BLaER1 treated with 17β-estradiol and CSF1 and Interleukin-3, amounts not matched to agents 10 nM and 100 nM (cell line): ENCODE results near the gene CD72.

Experiments used
- H3K27ac ChIP-seq, 11 experiments: shearing (Covaris generic); formaldehyde crosslinking; 2 replicates each; pipeline ENCODE4 v1.8.1; 2022
- H3K27me3 ChIP-seq, 11 experiments: shearing (Covaris generic); formaldehyde crosslinking; 2 replicates each; pipeline ENCODE4 v1.8.1; 2022
- H3K36me3 ChIP-seq, 11 experiments: shearing (Covaris generic); formaldehyde crosslinking; 2 replicates each; pipeline ENCODE4 v1.8.1; 2022
- H3K4me1 ChIP-seq, 10 experiments: shearing (Covaris generic); formaldehyde crosslinking; 2 replicates each; pipeline ENCODE4 v1.8.1; 2022
- H3K4me2 ChIP-seq, 11 experiments: shearing (Covaris generic); formaldehyde crosslinking; 2 replicates each; pipeline ENCODE4 v1.8.1; 2022
- H3K4me3 ChIP-seq, 10 experiments: shearing (Covaris generic); formaldehyde crosslinking; 2 replicates each; pipeline ENCODE4 v1.8.1; 2022
- H3K9ac ChIP-seq, 11 experiments: shearing (Covaris generic); formaldehyde crosslinking; 2 replicates each; pipeline ENCODE4 v1.8.1; 2022
- H3K9me3 ChIP-seq, 11 experiments: shearing (Covaris generic); formaldehyde crosslinking; replicated peaks in 1 of 11; 2 replicates each; pipeline ENCODE4 v1.8.1; 2022
- H4K20me1 ChIP-seq, 11 experiments: shearing (Covaris generic); formaldehyde crosslinking; 2 replicates each; pipeline ENCODE4 v1.8.1; 2022
- Cebpa-rat ChIP-seq, 11 experiments: shearing (Covaris generic); IDR thresholded peaks; 2 replicates each; pipeline ENCODE4 v1.8.1; 2022

CD72 gene

GRCh38 chr9:35579130-35579529, 39.1 kb downstream of the CD72 start:
- TF ChIP-seq Cebpa-rat (IDR thresholded peaks at IDR 0.05) = no peak
- Histone ChIP-seq H3K9me3 (peaks cover 31 to 57% (median 38%) of the 10 kb centered on the region in 11 experiments), H3K4me3 (no peak overlapping the region), H3K9ac (no peak overlapping the region), H3K27me3 (no peaks in the 10 kb centered on the region), H4K20me1 (no peaks in the 10 kb centered on the region), H3K36me3 (peaks cover 0 to 24% (median 12%) of the 10 kb centered on the region in 11 experiments; a peak in 10 of 22 replicates), H3K4me2 (no peak overlapping the region), H3K4me1 (no peaks in the 10 kb centered on the region), H3K27ac (peak overlapping the region in 1 of 11 experiments; percentile 47; a peak in 3 of 22 replicates)

GRCh38 chr9:35577486-35577885, 40.7 kb downstream of the CD72 start:
- Histone ChIP-seq H3K4me2 (no peak overlapping the region), H3K9me3 (peaks cover 31 to 54% (median 36%) of the 10 kb centered on the region in 11 experiments), H3K4me3 (no peak overlapping the region), H4K20me1 (no peaks in the 10 kb centered on the region), H3K27ac (no peak overlapping the region), H3K36me3 (peaks cover 0 to 24% (median 12%) of the 10 kb centered on the region in 11 experiments; a peak in 10 of 22 replicates), H3K4me1 (no peaks in the 10 kb centered on the region), H3K9ac (no peak overlapping the region), H3K27me3 (no peaks in the 10 kb centered on the region)
- no peak for TF ChIP-seq Cebpa-rat (IDR thresholded peaks at IDR 0.05)

GRCh38 chr9:35575478-35575877, 42.7 kb downstream of the CD72 start:
- H3K4me2 ChIP-seq = no peak overlapping the region
- H3K36me3 ChIP-seq = peaks cover 0 to 11% (median 5%) of the 10 kb centered on the region in 11 experiments; a peak in 8 of 22 replicates
- H3K9me3 ChIP-seq = peaks cover 13 to 34% (median 16%) of the 10 kb centered on the region in 11 experiments
- H3K27me3 ChIP-seq = no peaks in the 10 kb centered on the region
- H4K20me1 ChIP-seq = no peaks in the 10 kb centered on the region
- no peak overlapping the region for H3K27ac ChIP-seq
- no peak overlapping the region for H3K9ac ChIP-seq
- H3K4me3 ChIP-seq = no peak overlapping the region
- TF ChIP-seq Cebpa-rat (IDR thresholded peaks at IDR 0.05) = no peak
- H3K4me1 ChIP-seq = peaks cover 5 to 8% (median 7%) of the 10 kb centered on the region in 10 experiments

GRCh38 chr9:35574578-35575122, 43.6 kb downstream of the CD72 start:
- H3K4me3 ChIP-seq = no peak overlapping the region

GRCh38 chr9:35570709-35571504, 47.3 kb downstream of the CD72 start:
- TF ChIP-seq Cebpa-rat (IDR thresholded peaks at IDR 0.05) = 0 out of 22 replicates have a peak, but pooled peaks of 2 of the 11 experiments have one; percentile 0 to 15
- H4K20me1 ChIP-seq = no peaks in the 10 kb centered on the region
- H3K27me3 ChIP-seq = no peaks in the 10 kb centered on the region
- peak overlapping the region in 6 of 11 experiments; percentile 32 to 71 (median 63); a peak in 11 of 22 replicates for H3K27ac ChIP-seq
- H3K4me3 ChIP-seq = no peak overlapping the region; a peak in 1 of 20 replicates
- H3K4me2 ChIP-seq = peak overlapping the region; percentile 27 to 81 (median 63); a peak in 21 of 22 replicates
- no peaks in the 10 kb centered on the region for H3K36me3 ChIP-seq
- H3K4me1 ChIP-seq = peaks cover 15 to 24% (median 21%) of the 10 kb centered on the region in 10 experiments
- H3K9me3 ChIP-seq = no peaks in the 10 kb centered on the region
- H3K9ac ChIP-seq = no peak overlapping the region

More at GRCh38 chr9:35574578-35575122, 43.6 kb downstream of the CD72 start:
- Histone ChIP-seq H4K20me1 (no peaks in the 10 kb centered on the region), H3K27me3 (no peaks in the 10 kb centered on the region), H3K4me2 (no peak overlapping the region), H3K9ac (no peak overlapping the region), H3K4me1 (peaks cover 13 to 17% (median 15%) of the 10 kb centered on the region in 10 experiments), H3K9me3 (peaks cover 4 to 26% (median 7%) of the 10 kb centered on the region in 11 experiments; a peak in 21 of 22 replicates), H3K36me3 (peaks cover 0 to 3% (median 0%) of the 10 kb centered on the region in 11 experiments; a peak in 2 of 22 replicates), H3K27ac (no peak overlapping the region)
- TF ChIP-seq Cebpa-rat (IDR thresholded peaks at IDR 0.05) = no peak

- TF ChIP-seq Cebpa-rat (IDR thresholded peaks at IDR 0.05) = no peak
- Histone ChIP-seq H3K36me3 (no peaks in the 10 kb centered on the region), H3K9ac (no peak overlapping the region), H3K27ac (peak overlapping the region in 6 of 11 experiments; percentile 6 to 71 (median 63); a peak in 11 of 22 replicates), H3K4me2 (peak overlapping the region in 9 of 11 experiments; percentile 13 to 81 (median 68); a peak in 13 of 22 replicates), H3K4me1 (peaks cover 15 to 24% (median 22%) of the 10 kb centered on the region in 10 experiments), H3K27me3 (no peaks in the 10 kb centered on the region), H4K20me1 (no peaks in the 10 kb centered on the region), H3K4me3 (no peak overlapping the region), H3K9me3 (no peaks in the 10 kb centered on the region)
Measured at GRCh38 chr9:35569206-35569605, 49.0 kb downstream of the CD72 start.

GRCh38 chr9:35568196-35568595, 50.0 kb downstream of the CD72 start:
- H3K4me3 ChIP-seq = no peak overlapping the region
- H3K9ac ChIP-seq = no peak overlapping the region
- no peak overlapping the region for H3K4me2 ChIP-seq
- H3K27me3 ChIP-seq = no peaks in the 10 kb centered on the region
- H4K20me1 ChIP-seq = no peaks in the 10 kb centered on the region; a peak in 1 of 22 replicates
- H3K9me3 ChIP-seq = no peaks in the 10 kb centered on the region
- peaks cover 15 to 34% (median 26%) of the 10 kb centered on the region in 10 experiments for H3K4me1 ChIP-seq
- no peak for TF ChIP-seq Cebpa-rat (IDR thresholded peaks at IDR 0.05)
- H3K27ac ChIP-seq = no peak overlapping the region
- peaks cover 0 to 2% (median 0%) of the 10 kb centered on the region in 11 experiments; a peak in 1 of 22 replicates for H3K36me3 ChIP-seq

GRCh38 chr9:35566417-35566816, 51.8 kb downstream of the CD72 start:
- no peak for TF ChIP-seq Cebpa-rat (IDR thresholded peaks at IDR 0.05)
- Histone ChIP-seq H3K9ac (no peak overlapping the region), H3K9me3 (no peaks in the 10 kb centered on the region), H3K36me3 (peaks cover 0 to 13% (median 0%) of the 10 kb centered on the region in 11 experiments; a peak in 8 of 22 replicates), H3K27me3 (no peaks in the 10 kb centered on the region), H3K4me1 (peaks cover 15 to 37% (median 26%) of the 10 kb centered on the region in 10 experiments), H4K20me1 (no peaks in the 10 kb centered on the region; a peak in 1 of 22 replicates), H3K4me3 (no peak overlapping the region), H3K4me2 (no peak overlapping the region), H3K27ac (no peak overlapping the region)

GRCh38 chr9:35564658-35565061, 53.6 kb downstream of the CD72 start:
- H4K20me1 ChIP-seq = peaks cover 0 to 15% (median 0%) of the 10 kb centered on the region in 11 experiments; a peak in 2 of 22 replicates
- no peaks in the 10 kb centered on the region for H3K27me3 ChIP-seq
- H3K4me1 ChIP-seq = peaks cover 2 to 22% (median 13%) of the 10 kb centered on the region in 10 experiments; a peak in 18 of 20 replicates
- no peak overlapping the region for H3K27ac ChIP-seq
- H3K9me3 ChIP-seq = no peaks in the 10 kb centered on the region
- H3K9ac ChIP-seq = no peak overlapping the region
- no peak overlapping the region for H3K4me3 ChIP-seq
- peaks cover 0 to 28% (median 3%) of the 10 kb centered on the region in 11 experiments; a peak in 11 of 22 replicates for H3K36me3 ChIP-seq
- TF ChIP-seq Cebpa-rat (IDR thresholded peaks at IDR 0.05) = no peak
- H3K4me2 ChIP-seq = no peak overlapping the region
